Metanephros (tissue), 2 donors: Measurements from ENCODE around the gene HOXB13. TPM values are rescaled to one million over a fixed set of nuclear protein-coding genes. Genes with fewer than 3 reads are reported as not detected.

ENCODE experiments used
- small RNA-seq: library from RNA; depleted of rRNA; stranded (forward); fragments of <200 nt; gene quantifications from one replicate; pipeline ENCODE3, GENCODE V24; 2014; ENCODE audit warnings: low replicate concordance
- total RNA-seq: library from RNA; depleted of rRNA; stranded (reverse); fragments of >200 nt; gene quantifications from one replicate; pipeline ENCODE4 v1.2.3, GENCODE V29; 2014

Gene HOXB13
- not detected for total RNA-seq

DNA sequence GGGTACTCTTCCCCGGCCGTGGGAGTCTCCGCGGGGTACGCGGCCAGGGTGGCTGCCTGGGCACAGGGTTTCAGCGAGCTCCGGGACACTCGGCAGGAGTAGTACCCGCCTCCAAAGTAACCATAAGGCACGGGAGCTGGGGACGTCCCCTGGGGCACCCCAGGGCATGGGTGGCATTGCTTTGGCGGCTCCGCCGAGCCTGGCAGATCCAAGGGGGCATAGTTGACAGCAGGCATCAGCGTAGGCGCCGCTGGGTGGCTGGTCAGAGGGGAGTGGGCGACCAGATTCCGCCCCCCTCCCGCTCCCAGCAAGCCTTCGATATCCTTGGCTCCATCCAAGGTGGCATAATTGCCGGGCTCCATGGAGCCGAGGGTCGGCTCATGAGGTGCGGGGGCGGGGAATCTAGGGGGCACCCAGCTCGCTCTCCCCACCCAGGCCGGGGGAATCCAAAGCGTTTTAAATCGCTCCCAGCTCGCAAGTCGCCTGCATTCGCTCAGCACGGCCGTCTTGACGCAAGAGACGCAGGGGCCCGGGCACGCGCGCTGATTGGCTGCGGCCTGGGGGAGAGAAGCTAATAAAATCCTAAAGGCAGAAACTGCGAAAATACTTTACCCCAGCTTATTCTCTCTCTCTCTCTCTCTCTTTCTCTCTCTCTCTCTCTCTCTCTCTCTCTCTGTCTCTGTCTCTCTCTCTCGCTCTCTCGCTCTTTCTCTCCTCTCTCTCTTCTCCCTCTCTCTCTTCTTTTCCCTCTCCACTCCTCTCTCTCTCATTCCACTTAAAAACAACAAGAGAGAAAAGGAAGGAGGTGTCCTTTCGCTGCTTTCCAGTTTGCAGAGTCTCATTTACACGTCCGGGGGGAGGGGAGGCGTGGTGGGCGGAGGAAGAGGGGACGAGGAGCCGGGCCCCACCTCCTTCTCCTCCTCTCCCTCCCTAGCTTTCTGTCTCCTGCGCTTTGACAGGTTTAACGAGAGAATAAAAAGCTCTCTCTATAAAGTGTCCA is at the start of gene HOXB13:
HOXB13 (minus strand) TSS at position 519 of the 1,000 bp plus-strand sequence; CDS start at position 362, 157 bp downstream.

DNA sequence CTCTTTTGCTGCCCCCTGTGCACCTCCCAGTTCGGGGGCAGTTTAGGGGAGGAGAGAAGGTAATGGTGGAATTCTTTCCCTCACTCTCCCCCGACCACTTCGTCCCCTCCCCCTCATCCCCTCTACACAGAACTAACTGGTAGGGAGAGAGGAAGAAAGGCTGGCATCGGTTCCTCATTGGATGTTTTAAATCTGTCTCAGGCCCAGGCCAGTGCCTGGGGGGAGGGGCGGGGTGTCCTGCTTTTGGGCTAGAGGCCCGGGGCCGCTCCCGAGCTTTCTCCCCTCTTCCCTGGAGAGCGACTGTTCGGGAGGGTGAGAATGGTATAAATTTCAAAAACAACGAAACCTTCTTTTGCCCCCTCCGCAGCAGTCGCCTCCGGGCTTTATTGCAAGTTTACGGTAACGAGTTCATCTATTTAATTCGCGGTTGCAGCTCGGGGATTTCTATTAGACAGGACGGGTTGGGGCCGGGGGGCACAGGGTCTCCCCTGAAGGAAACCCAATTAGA is 5.6 kb downstream of the HOXB13 start, which contains the start of gene PRAC2:
PRAC2 (plus strand) TSS at position 271 of the 508 bp plus-strand sequence. CDS start 1,226 bp downstream, outside the sequence.

DNA sequence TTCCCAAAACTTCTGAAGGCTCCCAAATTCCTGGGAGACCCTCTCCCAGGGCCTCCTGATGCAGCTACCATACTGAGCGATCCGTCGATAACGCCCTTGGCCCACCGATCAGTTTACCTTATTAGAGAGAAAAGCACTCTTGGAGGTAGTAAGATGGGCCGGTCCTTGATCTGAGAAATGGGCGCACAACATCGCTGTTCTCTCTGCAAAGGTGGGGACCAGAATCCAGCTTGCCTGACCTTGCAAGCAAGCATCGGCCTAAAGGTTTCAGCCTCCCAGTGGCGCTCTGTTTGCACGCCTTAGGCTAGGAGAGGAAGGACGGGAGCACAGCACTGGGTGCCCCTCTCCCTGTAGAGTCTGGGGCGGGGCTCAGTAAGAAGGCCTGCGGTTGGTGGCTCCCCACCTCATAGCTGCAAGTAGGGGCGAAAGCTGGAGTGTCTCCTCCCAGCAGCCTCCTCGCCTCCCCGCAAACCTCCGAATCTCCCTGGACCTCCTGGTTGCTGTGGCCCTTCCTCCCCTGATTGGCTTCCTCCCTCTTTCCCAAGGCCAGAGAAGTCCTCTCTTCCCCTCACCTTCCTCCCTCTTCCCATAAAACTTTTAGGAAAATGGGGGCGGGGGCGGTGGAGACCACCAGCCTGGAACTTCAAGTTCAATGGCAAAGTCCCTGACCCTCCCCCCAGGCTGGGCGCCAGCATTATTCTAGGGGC is 6.2 kb downstream of the HOXB13 start, which contains the start of gene PRAC1:
PRAC1 (minus strand) TSS at position 318 of the 707 bp plus-strand sequence; CDS start at position 192, 126 bp downstream.

Small RNA genes within 50 kb of the gene (small RNA-seq; reads per million reads assigned to genes)
- gene AC091179.2 (not detected), gene COX6B1P2 (not detected), gene MIR3185 (not detected), gene RF02132 (not detected), gene RF02133 (not detected), gene RN7SL125P (not detected)

Other genes starting within 250 kb of the HOXB13 start
- not detected for gene HOXB1, start 197.7 kb downstream of the HOXB13 start, total RNA-seq
- gene HOXB2, start 183.6 kb downstream of the HOXB13 start, total RNA-seq, result 39.4 TPM
- 14.2 TPM for gene HOXB4, start 150.4 kb downstream of the HOXB13 start, total RNA-seq
- gene HOXB3, start 138.5 kb downstream of the HOXB13 start, total RNA-seq, result 79.5 TPM
- gene HOXB5, start 135.0 kb downstream of the HOXB13 start, total RNA-seq, result 3.7 TPM
- gene HOXB6, start 123.8 kb downstream of the HOXB13 start, total RNA-seq, result 70.7 TPM
- gene HOXB7, start 117.7 kb downstream of the HOXB13 start, total RNA-seq, result 15.4 TPM
- gene HOXB8, start 113.5 kb downstream of the HOXB13 start, total RNA-seq, result 64.8 TPM
- 20.3 TPM for gene HOXB9, start 102.4 kb downstream of the HOXB13 start, total RNA-seq
- not detected for gene PRAC1, start 6.2 kb downstream of the HOXB13 start, total RNA-seq
- gene PRAC2, start 5.6 kb downstream of the HOXB13 start, total RNA-seq, result not detected
- gene TTLL6, start 88.5 kb upstream of the HOXB13 start, total RNA-seq, result 0.41 TPM
- 40.2 TPM for gene CALCOCO2, start 102.3 kb upstream of the HOXB13 start, total RNA-seq
- gene ATP5MC1, start 164.0 kb upstream of the HOXB13 start, total RNA-seq, result 66.2 TPM
- 55.7 TPM for gene UBE2Z, start 179.7 kb upstream of the HOXB13 start, total RNA-seq
- 53.4 TPM for gene SNF8, start 216.1 kb upstream of the HOXB13 start, total RNA-seq
- not detected for gene GIP, start 239.8 kb upstream of the HOXB13 start, total RNA-seq